IMR-90 (cell line): Measurements from ENCODE around the gene HOXB1. TPM values are rescaled to one million over a fixed set of nuclear protein-coding genes. Genes with fewer than 3 reads are reported as not detected.

Source experiments
- ATAC-seq: fragments of 200-7000 bp; cut with Tn5 transposase; 2 replicates; pipeline ENCODE4 v1.9.1; 2020; ENCODE audit warnings: low read depth, mild to moderate bottlenecking, moderate library complexity
- BruUV-seq: library from RNA; stranded (reverse); fragments of 400-500 nt; replicated peaks from 2 replicates; lab custom pipeline; 2021; lab: Mats Ljungman, UMichigan
- CTCF ChIA-PET: fragments of 300-600 bp; formaldehyde crosslinking; extraction: SDS; loops from one replicate; lab custom pipeline; 2021; ENCODE audit warnings: antibody characterized with exemption; lab: Yijun Ruan, JAX
- POLR2A ChIA-PET: fragments of 300-600 bp; sonication (Branson Sonifier 250); formaldehyde crosslinking; loops from one replicate; lab custom pipeline; 2022; ENCODE audit warnings: antibody characterized with exemption; ENCODE audit not compliant: unreplicated experiment; lab: Charles Lee
- DNase-seq: peaks from one replicate; pipeline ENCODE4 v3.0.0; 2013
- H2AFZ ChIP-seq: replicated peaks from 2 replicates; pipeline ENCODE3; 2013; ENCODE audit warnings: low read length, mild to moderate bottlenecking; ENCODE audit not compliant: poor library complexity
- H2AK5ac ChIP-seq: 2 replicates; pipeline ENCODE4 v1.6.1; 2013; ENCODE audit warnings: low read depth, low read length, inconsistent platforms
- H2AK9ac ChIP-seq: replicated peaks from 2 replicates; pipeline ENCODE3; 2013; ENCODE audit warnings: mild to moderate bottlenecking, low read depth, low read length, moderate library complexity; ENCODE audit not compliant: poor library complexity
- H2BK120ac ChIP-seq: 2 replicates; pipeline ENCODE4 v1.6.1; 2013; ENCODE audit warnings: low read depth, low read length, inconsistent platforms
- H2BK15ac ChIP-seq: 3 replicates; pipeline ENCODE4 v1.6.1; 2013; ENCODE audit warnings: low read depth, low read length, inconsistent platforms
- H2BK20ac ChIP-seq: 2 replicates; pipeline ENCODE4 v1.6.1; 2013; ENCODE audit warnings: low read depth, mild to moderate bottlenecking, inconsistent platforms, low read length, moderate library complexity
- H2BK5ac ChIP-seq: 2 replicates; pipeline ENCODE4 v1.6.1; 2013; ENCODE audit warnings: mild to moderate bottlenecking, low read depth, low read length, inconsistent platforms; ENCODE audit not compliant: poor library complexity, severe bottlenecking
- H3K14ac ChIP-seq: replicated peaks from 2 replicates; pipeline ENCODE4 v1.6.1; 2013; ENCODE audit warnings: low read depth, low read length, inconsistent platforms
- H3K18ac ChIP-seq: 2 replicates; pipeline ENCODE4 v1.6.1; 2013; ENCODE audit warnings: low read depth, low read length, control low read depth
- H3K23ac ChIP-seq: 2 replicates; pipeline ENCODE4 v1.6.1; 2013; ENCODE audit warnings: low read depth, low read length, inconsistent platforms
- H3K27ac ChIP-seq: 2 replicates; pipeline ENCODE4 v1.5.1; 2013; ENCODE audit warnings: mild to moderate bottlenecking, control low read depth, low read length; ENCODE audit not compliant: insufficient read depth
- H3K27me3 ChIP-seq: 2 replicates; pipeline ENCODE4 v1.6.1; 2013; ENCODE audit warnings: low read length; ENCODE audit not compliant: control insufficient read depth, insufficient read depth
- H3K36me3 ChIP-seq: 2 replicates; pipeline ENCODE4 v1.6.1; 2013; ENCODE audit warnings: low read length, mixed read lengths; ENCODE audit not compliant: control insufficient read depth, insufficient read depth
- H3K4ac ChIP-seq: 2 replicates; pipeline ENCODE4 v1.6.1; 2013; ENCODE audit warnings: low read depth, low read length, inconsistent platforms
- H3K4me1 ChIP-seq: 2 replicates; pipeline ENCODE4 v1.6.1; 2013; ENCODE audit warnings: low read length, mixed read lengths; ENCODE audit not compliant: control insufficient read depth, insufficient read depth
- H3K4me2 ChIP-seq: 2 replicates; pipeline ENCODE4 v1.6.1; 2013; ENCODE audit warnings: low read depth, mild to moderate bottlenecking, control low read depth, low read length, moderate library complexity
- H3K4me3 ChIP-seq: 2 replicates; pipeline ENCODE4 v1.5.1; 2013; ENCODE audit warnings: low read depth, mild to moderate bottlenecking, control low read depth, low read length, moderate library complexity; ENCODE audit not compliant: insufficient read depth
- H3K56ac ChIP-seq: 2 replicates; pipeline ENCODE4 v1.6.1; 2013; ENCODE audit warnings: low read length, inconsistent platforms; ENCODE audit not compliant: insufficient read depth; ENCODE audit errors: extremely low read depth
- H3K79me1 ChIP-seq, 2 experiments: 2 replicates each; pipeline ENCODE4 v1.6.1; 2013; ENCODE audit warnings: low read length in 2 of 2, inconsistent platforms in 1 of 2, low read depth in 1 of 2
- H3K9ac ChIP-seq: 2 replicates; pipeline ENCODE4 v1.6.1; 2013; ENCODE audit warnings: low read depth, low read length, control low read depth
- H3K9me1 ChIP-seq: 2 replicates; pipeline ENCODE4 v1.6.1; 2013; ENCODE audit warnings: low read length, inconsistent platforms; ENCODE audit not compliant: insufficient read depth
- H3K9me3 ChIP-seq: 2 replicates; pipeline ENCODE4 v1.6.1; 2013; ENCODE audit warnings: low read length; ENCODE audit not compliant: control insufficient read depth, insufficient read depth
- H4K20me1 ChIP-seq: 2 replicates; pipeline ENCODE4 v1.6.1; 2013; ENCODE audit warnings: low read length, inconsistent platforms; ENCODE audit not compliant: insufficient read depth
- H4K5ac ChIP-seq: 2 replicates; pipeline ENCODE4 v1.6.1; 2013; ENCODE audit warnings: mild to moderate bottlenecking, low read depth, low read length, control low read depth
- H4K8ac ChIP-seq, 2 experiments: 2 replicates each; pipeline ENCODE4 v1.6.1; 2013; ENCODE audit warnings: low read depth in 2 of 2, low read length in 2 of 2, control low read depth in 1 of 2, inconsistent platforms in 1 of 2
- H4K91ac ChIP-seq: 2 replicates; pipeline ENCODE4 v1.6.1; 2013; ENCODE audit warnings: low read depth, low read length, inconsistent platforms; ENCODE audit not compliant: insufficient read depth
- BHLHE40 ChIP-seq: fragments of 150-350 bp; IDR thresholded peaks from 2 replicates; pipeline ENCODE4 v1.6.1; 2016; ENCODE audit warnings: mild to moderate bottlenecking, low read depth, low read length
- CEBPB ChIP-seq: IDR thresholded peaks from 2 replicates; pipeline ENCODE4 v1.6.1; 2012; ENCODE audit warnings: low read depth, low read length, improper control_type of control experiment
- FOS ChIP-seq: fragments of 150-350 bp; IDR thresholded peaks from 2 replicates; pipeline ENCODE4 v1.6.1; 2016; ENCODE audit warnings: low read depth, low read length
- MAFK ChIP-seq: IDR thresholded peaks from 2 replicates; pipeline ENCODE4 v1.6.1; 2012; ENCODE audit warnings: low read depth, low read length, improper control_type of control experiment
- MAZ ChIP-seq: IDR thresholded peaks from 2 replicates; pipeline ENCODE4 v1.6.1; 2012; ENCODE audit warnings: low read depth, mild to moderate bottlenecking, low read length, improper control_type of control experiment, moderate library complexity, borderline replicate concordance
- MXI1 ChIP-seq: IDR thresholded peaks from 2 replicates; pipeline ENCODE4 v1.6.1; 2012; ENCODE audit warnings: low read depth, mild to moderate bottlenecking, low read length, moderate library complexity, borderline replicate concordance
- NFE2L2 ChIP-seq: fragments of 150-350 bp; IDR thresholded peaks from 2 replicates; pipeline ENCODE4 v1.6.1; 2016; ENCODE audit warnings: low read depth, mild to moderate bottlenecking, low read length
- POLR2A ChIP-seq: IDR thresholded peaks from 2 replicates; pipeline ENCODE4 v1.6.1; 2012; ENCODE audit warnings: mild to moderate bottlenecking, low read depth, low read length
- RAD21 ChIP-seq: IDR thresholded peaks from 2 replicates; pipeline ENCODE4 v1.6.1; 2012; ENCODE audit warnings: low read length, improper control_type of control experiment
- RCOR1 ChIP-seq: IDR thresholded peaks from 2 replicates; pipeline ENCODE4 v1.6.1; 2012; ENCODE audit warnings: mild to moderate bottlenecking, low read length, improper control_type of control experiment; ENCODE audit not compliant: insufficient replicate concordance
- RFX5 ChIP-seq: IDR thresholded peaks from 2 replicates; pipeline ENCODE4 v1.8.0; 2012; ENCODE audit warnings: low read depth, mild to moderate bottlenecking, low read length, moderate library complexity
- WGBS, 2 experiments: methylation state at CpG; one replicate each; pipeline versions ENCODE4 v1.1.5 to v1.1.7; 2013; ENCODE audit warnings: missing lambda C conversion rate in 2 of 2; ENCODE audit not compliant: insufficient read length in 1 of 2; ENCODE audit errors: extremely low coverage in 2 of 2; 5-methylcytosine and 5-hydroxymethylcytosine counted together
- dilution Hi-C: fragments of 300-500 bp; cut with HindIII; formaldehyde crosslinking; loops from one replicate; pipeline ENCODE4 v1.14.3; 2018; ENCODE audit warnings: low sequenced_read_pairs; ENCODE audit not compliant: unreplicated experiment
- in situ Hi-C: fragments of 300-500 bp; cut with MboI; formaldehyde crosslinking; loops from 3 replicates; pipeline ENCODE4 v1.14.3; 2019; ENCODE audit warnings: low sequenced_read_pairs, inconsistent platforms, mixed read lengths
- intact Hi-C: fragments of 100-400 bp; cut with micrococcal nuclease; formaldehyde crosslinking; loops from 2 replicates; pipeline ENCODE4 v1.10.0; 2022
- polyA plus RNA-seq, 3 experiments: library from polyadenylated mRNA; depleted of rRNA; stranded (reverse); fragments of >200 nt; gene quantifications; 2 replicates each; pipeline ENCODE4 v1.2.3, GENCODE V29; 2012; ENCODE audit warnings: low replicate concordance in 1 of 3
- total RNA-seq: library from RNA; depleted of rRNA; stranded (reverse); fragments of >200 nt; gene quantifications from 2 replicates; pipeline ENCODE4 v1.2.3, GENCODE V29; 2012
- TF ChIP-seq, protein P1 (sequence below): conservative IDR thresholded peaks from 2 replicates; pipeline ENCODE4 v1.5.1; 2012; ENCODE audit warnings: mild to moderate bottlenecking, low read depth, low read length, improper control_type of control experiment
- TF ChIP-seq, protein P2 (sequence below): fragments of 150-350 bp; IDR thresholded peaks from 2 replicates; pipeline ENCODE4 v1.6.1; 2017; ENCODE audit warnings: mild to moderate bottlenecking, antibody characterized with exemption, low read length, low read depth
- TF ChIP-seq, protein P3 (sequence below): fragments of 150-350 bp; IDR thresholded peaks from 2 replicates; pipeline ENCODE4 v1.6.1; 2016; ENCODE audit warnings: low read depth, mild to moderate bottlenecking, low read length, moderate library complexity, borderline replicate concordance

HOXB1 gene
- total and polyA plus RNA-seq, 2 of the 4 experiments (the other 2 are of a cell fraction): not detected

DNA sequence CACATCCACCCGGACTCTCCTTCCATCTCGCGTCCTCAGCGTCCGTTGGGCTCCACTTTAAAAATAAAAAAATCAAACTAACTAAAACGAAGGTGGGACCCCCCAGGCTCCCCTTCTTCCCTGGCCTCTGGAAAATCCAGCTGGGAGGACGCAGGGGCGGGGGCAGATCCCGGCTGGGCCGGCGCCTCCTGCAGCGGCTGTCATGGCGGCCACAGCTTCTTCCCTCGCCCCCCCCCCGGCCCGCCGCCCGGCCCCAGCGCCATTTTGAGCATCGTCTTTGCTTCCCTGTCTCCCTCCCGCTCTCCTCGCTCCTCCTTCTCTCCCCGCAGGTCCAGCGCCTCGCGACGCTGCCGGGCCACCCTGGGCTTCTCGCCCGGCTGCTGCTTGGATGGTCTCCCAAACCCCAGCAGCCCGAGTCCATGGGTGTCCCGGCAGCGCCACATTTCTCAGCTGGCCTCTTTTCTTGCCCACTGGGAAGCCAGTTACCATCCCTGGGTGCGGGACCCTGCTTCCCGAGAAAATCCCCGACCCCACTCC, 10.8 kb upstream of the HOXB1 start:
- ATAC-seq: peak; percentile 36
- BruUV-seq: no TSS peak
- no peak for TF ChIP-seq NFE2L2
- no peak for TF ChIP-seq BHLHE40
- TF ChIP-seq RFX5: no peak
- no peak for TF ChIP-seq RCOR1
- TF ChIP-seq RAD21: no peak
- no peak for TF ChIP-seq CEBPB
- no peak for TF ChIP-seq MAZ
- TF ChIP-seq FOS: no peak
- TF ChIP-seq POLR2A: peak; percentile 70
- TF ChIP-seq, protein P1, sequence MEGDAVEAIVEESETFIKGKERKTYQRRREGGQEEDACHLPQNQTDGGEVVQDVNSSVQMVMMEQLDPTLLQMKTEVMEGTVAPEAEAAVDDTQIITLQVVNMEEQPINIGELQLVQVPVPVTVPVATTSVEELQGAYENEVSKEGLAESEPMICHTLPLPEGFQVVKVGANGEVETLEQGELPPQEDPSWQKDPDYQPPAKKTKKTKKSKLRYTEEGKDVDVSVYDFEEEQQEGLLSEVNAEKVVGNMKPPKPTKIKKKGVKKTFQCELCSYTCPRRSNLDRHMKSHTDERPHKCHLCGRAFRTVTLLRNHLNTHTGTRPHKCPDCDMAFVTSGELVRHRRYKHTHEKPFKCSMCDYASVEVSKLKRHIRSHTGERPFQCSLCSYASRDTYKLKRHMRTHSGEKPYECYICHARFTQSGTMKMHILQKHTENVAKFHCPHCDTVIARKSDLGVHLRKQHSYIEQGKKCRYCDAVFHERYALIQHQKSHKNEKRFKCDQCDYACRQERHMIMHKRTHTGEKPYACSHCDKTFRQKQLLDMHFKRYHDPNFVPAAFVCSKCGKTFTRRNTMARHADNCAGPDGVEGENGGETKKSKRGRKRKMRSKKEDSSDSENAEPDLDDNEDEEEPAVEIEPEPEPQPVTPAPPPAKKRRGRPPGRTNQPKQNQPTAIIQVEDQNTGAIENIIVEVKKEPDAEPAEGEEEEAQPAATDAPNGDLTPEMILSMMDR: no peak
- TF ChIP-seq, protein P2, sequence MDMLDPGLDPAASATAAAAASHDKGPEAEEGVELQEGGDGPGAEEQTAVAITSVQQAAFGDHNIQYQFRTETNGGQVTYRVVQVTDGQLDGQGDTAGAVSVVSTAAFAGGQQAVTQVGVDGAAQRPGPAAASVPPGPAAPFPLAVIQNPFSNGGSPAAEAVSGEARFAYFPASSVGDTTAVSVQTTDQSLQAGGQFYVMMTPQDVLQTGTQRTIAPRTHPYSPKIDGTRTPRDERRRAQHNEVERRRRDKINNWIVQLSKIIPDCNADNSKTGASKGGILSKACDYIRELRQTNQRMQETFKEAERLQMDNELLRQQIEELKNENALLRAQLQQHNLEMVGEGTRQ: no peak
- TF ChIP-seq, protein P3, sequence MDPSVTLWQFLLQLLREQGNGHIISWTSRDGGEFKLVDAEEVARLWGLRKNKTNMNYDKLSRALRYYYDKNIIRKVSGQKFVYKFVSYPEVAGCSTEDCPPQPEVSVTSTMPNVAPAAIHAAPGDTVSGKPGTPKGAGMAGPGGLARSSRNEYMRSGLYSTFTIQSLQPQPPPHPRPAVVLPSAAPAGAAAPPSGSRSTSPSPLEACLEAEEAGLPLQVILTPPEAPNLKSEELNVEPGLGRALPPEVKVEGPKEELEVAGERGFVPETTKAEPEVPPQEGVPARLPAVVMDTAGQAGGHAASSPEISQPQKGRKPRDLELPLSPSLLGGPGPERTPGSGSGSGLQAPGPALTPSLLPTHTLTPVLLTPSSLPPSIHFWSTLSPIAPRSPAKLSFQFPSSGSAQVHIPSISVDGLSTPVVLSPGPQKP: no peak
- no peak for TF ChIP-seq MAFK
- TF ChIP-seq MXI1: 0 out of 2 replicates have a peak, but pooled peaks have one; percentile 4

More for the DNA sequence above, 10.8 kb upstream of the HOXB1 start:
- 0% methylated on average over 10 of the region's 36 CpGs; no CpG with 5 or more reads in 1 of the 2 experiments for WGBS, 2 experiments
- Histone ChIP-seq H3K27ac (peak overlapping the region; percentile 99), H3K4me1 (peaks cover 25% of the 10 kb centered on the region), H2AK9ac (peak overlapping the region; percentile 96), H3K9ac (peak overlapping the region; percentile 100), H4K5ac (peak overlapping the region; percentile 99), H3K79me1 (peaks cover 0 to 37% of the 10 kb centered on the region in 2 experiments; a peak in 2 of 4 replicates), H2BK5ac (peak overlapping the region; percentile 96), H4K91ac (peak overlapping the region; percentile 99), H3K4me2 (peak overlapping the region; percentile 97), H3K4me3 (peak overlapping the region; percentile 96), H3K9me3 (no peaks in the 10 kb centered on the region), H3K14ac (peak overlapping the region; percentile 98), H3K4ac (peak overlapping the region; percentile 96), H2AFZ (peak overlapping the region; percentile 77), H2BK15ac (peak overlapping the region; percentile 99; the same call in 2 of the 3 replicates), H4K8ac (peak overlapping the region; percentile 84 to 99), H3K18ac (peak overlapping the region; percentile 99), H3K36me3 (peaks cover 20% of the 10 kb centered on the region), H2BK20ac (peak overlapping the region; percentile 65), H3K23ac (peak overlapping the region; percentile 97), H4K20me1 (no peaks in the 10 kb centered on the region), H2BK120ac (peak overlapping the region; percentile 92), H3K9me1 (peaks cover 10% of the 10 kb centered on the region), H3K27me3 (no peaks in the 10 kb centered on the region), H3K56ac (peak overlapping the region; percentile 98), H2AK5ac (peak overlapping the region; percentile 99)
- POLR2A ChIA-PET: interaction anchor here (0.6 to 1.6 kb wide), 19 partner anchors 14 to 725 kb away, joined by 3 to 25 read pairs (median 5); partner anchors contain the start of gene HOXB3
- intact Hi-C loops: loop anchor here (1.0 to 2.0 kb wide), 6 partner anchors 37 to 205 kb away; no protein-coding TSS in a partner anchor
- dilution Hi-C loops: no loop called here
- peak; percentile 69 for DNase-seq
- CTCF ChIA-PET: interaction anchor here (0.6 to 2.8 kb wide), 4 partner anchors 16 to 55 kb away, joined by 3 to 10 read pairs (median 6); no protein-coding TSS in a partner anchor
- in situ Hi-C loops: loop anchor here (10.0 kb wide), 1 partner anchor 187 kb away; no protein-coding TSS in a partner anchor
